Neural cell (in vitro differentiated cells): Measurements from ENCODE around the gene BTN1A1. TPM values are rescaled to one million over a fixed set of nuclear protein-coding genes. Genes with fewer than 3 reads are reported as not detected.
A peak's percentile ranks its signal among the peaks of the same experiment; 100 is the strongest.

ENCODE experiments used
- H2AFZ ChIP-seq: fragments of 200-600, 300-800 bp; sonication (generic), shearing (Covaris generic); 2 replicates; pipeline ENCODE4 v1.6.0; 2014; ENCODE audit warnings: low read depth, mild to moderate bottlenecking, antibody characterized with exemption, low read length, moderate library complexity
- H3F3A ChIP-seq: fragments of 200-600 bp; shearing (Covaris generic); 2 replicates; pipeline ENCODE4 v1.6.1; 2016; ENCODE audit warnings: mild to moderate bottlenecking, moderate library complexity, mixed read lengths, antibody characterized with exemption, low read length; ENCODE audit not compliant: insufficient read depth, poor library complexity, severe bottlenecking
- H3K27ac ChIP-seq: fragments of 200-600, 300-800 bp; sonication (generic), shearing (Covaris generic); 2 replicates; pipeline ENCODE4 v1.5.1; 2014; ENCODE audit warnings: mild to moderate bottlenecking, low read length, moderate library complexity
- H3K27me3 ChIP-seq: fragments of 300-800, 200-600 bp; sonication (generic), shearing (Covaris generic); 2 replicates; pipeline ENCODE4 v1.6.0; 2014; ENCODE audit warnings: mild to moderate bottlenecking, low read depth, low read length, moderate library complexity; ENCODE audit not compliant: insufficient read depth
- H3K36me3 ChIP-seq: fragments of 300-800, 200-600 bp; sonication (generic), shearing (Covaris generic); 2 replicates; pipeline ENCODE4 v1.5.1; 2014; ENCODE audit warnings: mild to moderate bottlenecking, antibody characterized with exemption, low read length, moderate library complexity; ENCODE audit not compliant: insufficient read depth
- H3K4me2 ChIP-seq: fragments of 300-800, 200-600 bp; sonication (generic), shearing (Covaris generic); 2 replicates; pipeline ENCODE4 v1.6.0; 2014; ENCODE audit warnings: mild to moderate bottlenecking, low read length
- H3K4me3 ChIP-seq: fragments of 300-800, 200-600 bp; sonication (generic), shearing (Covaris generic); 2 replicates; pipeline ENCODE4 v1.5.1; 2014; ENCODE audit warnings: mild to moderate bottlenecking, low read length, moderate library complexity
- H3K79me2 ChIP-seq: fragments of 200-600 bp; shearing (Covaris generic); replicated peaks from 2 replicates; pipeline ENCODE4 v1.6.0; 2014; ENCODE audit warnings: mild to moderate bottlenecking, low read length, moderate library complexity; ENCODE audit not compliant: insufficient read depth
- H3K9ac ChIP-seq: fragments of 300-800, 200-600 bp; sonication (generic), shearing (Covaris generic); 2 replicates; pipeline ENCODE4 v1.6.1; 2016; ENCODE audit warnings: mild to moderate bottlenecking, low read length, mixed read lengths
- H3K9me2 ChIP-seq: fragments of 200-600 bp; shearing (Covaris generic); 2 replicates; pipeline ENCODE4 v1.6.1; 2016; ENCODE audit warnings: mild to moderate bottlenecking, low read length, mixed read lengths; ENCODE audit not compliant: insufficient read depth
- H3K9me3 ChIP-seq: fragments of 200-600, 300-800 bp; sonication (generic), shearing (Covaris generic); 2 replicates; pipeline ENCODE4 v1.6.1; 2016; ENCODE audit warnings: mild to moderate bottlenecking, mixed run types, low read length, moderate library complexity, mixed read lengths
- H4K20me1 ChIP-seq: fragments of 200-600 bp; shearing (Covaris generic); 2 replicates; pipeline ENCODE4 v1.6.1; 2016; ENCODE audit warnings: mild to moderate bottlenecking, mixed run types; ENCODE audit not compliant: insufficient read depth
- EZH2 ChIP-seq: fragments of 200-600, 300-800 bp; shearing (Covaris generic), sonication (generic); IDR thresholded peaks from 2 replicates; pipeline ENCODE4 v1.6.1; 2014; ENCODE audit warnings: antibody characterized with exemption, low read length, borderline replicate concordance, mild to moderate bottlenecking; ENCODE audit not compliant: insufficient read depth, poor library complexity, severe bottlenecking
- MXI1 ChIP-seq: fragments of 450-650 bp; conservative IDR thresholded peaks from 2 replicates; pipeline ENCODE4 v1.6.1; 2014; ENCODE audit warnings: antibody characterized with exemption, mild to moderate bottlenecking; ENCODE audit not compliant: poor library complexity, severe bottlenecking
- POLR2AphosphoS5 ChIP-seq: IDR thresholded peaks from 2 replicates; pipeline ENCODE4 v1.6.1; 2012
- RAD21 ChIP-seq: fragments of 450-650 bp; conservative IDR thresholded peaks from 2 replicates; pipeline ENCODE4 v1.6.1; 2014; ENCODE audit warnings: antibody characterized with exemption, mild to moderate bottlenecking, moderate library complexity
- REST ChIP-seq: IDR thresholded peaks from 2 replicates; pipeline ENCODE4 v1.6.1; 2012; ENCODE audit warnings: borderline replicate concordance
- SMC3 ChIP-seq: fragments of 450-650 bp; conservative IDR thresholded peaks from 2 replicates; pipeline ENCODE4 v1.6.1; 2014; ENCODE audit warnings: antibody characterized with exemption, mild to moderate bottlenecking, moderate library complexity; ENCODE audit not compliant: poor library complexity
- TAF1 ChIP-seq: IDR thresholded peaks from 2 replicates; pipeline ENCODE4 v1.6.1; 2012; ENCODE audit warnings: low read depth
- polyA plus RNA-seq: library from polyadenylated mRNA; depleted of rRNA; stranded (reverse); fragments of >200 nt; gene quantifications from 2 replicates; pipeline ENCODE4 v1.2.3, GENCODE V29; 2014

BTN1A1 gene
- polyA plus RNA-seq, 1 donor from 2014 or later = not detected

GRCh38 chr6:26473758-26474438, 26.2 kb upstream of the BTN1A1 start:
- peak overlapping the region; percentile 47 for H3K27ac ChIP-seq
- no peak for TF ChIP-seq TAF1
- TF ChIP-seq POLR2AphosphoS5 = no peak
- peak; percentile 88 for TF ChIP-seq MXI1
- no peak for TF ChIP-seq RAD21
- no peak for TF ChIP-seq EZH2
- TF ChIP-seq REST = no peak
- no peak overlapping the region for H2AFZ ChIP-seq
- peak overlapping the region; percentile 29 for H3K4me2 ChIP-seq
- peak overlapping the region; percentile 60 for H3K4me3 ChIP-seq
- H3K36me3 ChIP-seq = no peaks in the 10 kb centered on the region
- no peaks in the 10 kb centered on the region for H4K20me1 ChIP-seq
- no peaks in the 10 kb centered on the region for H3K9me3 ChIP-seq
- H3K79me2 ChIP-seq = no peaks in the 10 kb centered on the region
- H3K9ac ChIP-seq = peak overlapping the region; percentile 37
- no peaks in the 10 kb centered on the region for H3K27me3 ChIP-seq
- no peaks in the 10 kb centered on the region for H3K9me2 ChIP-seq
- no peaks in the 10 kb centered on the region for H3F3A ChIP-seq

DNA sequence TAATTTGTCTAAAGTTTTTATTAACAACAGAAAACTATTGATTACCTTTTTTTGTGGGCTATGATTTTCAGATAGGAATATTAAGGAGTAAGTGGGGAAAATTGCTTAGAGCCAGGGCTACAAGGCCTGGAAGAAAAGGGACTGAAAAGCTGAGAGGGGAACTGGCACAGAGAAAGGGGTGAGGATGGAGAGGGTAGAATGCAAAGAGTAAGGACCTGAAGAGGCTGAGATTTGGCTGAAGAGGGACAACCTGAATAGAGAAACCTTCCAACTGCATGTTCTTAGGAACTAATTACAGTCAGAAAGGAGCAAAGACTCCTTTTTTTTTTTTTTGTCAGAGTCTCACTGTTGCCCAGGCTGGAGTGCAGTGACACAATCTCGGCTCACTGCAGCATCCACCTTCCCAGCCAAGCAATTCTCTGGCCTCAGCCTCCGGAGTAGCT, 25.6 kb upstream of the BTN1A1 start:
- H3K36me3 ChIP-seq = no peaks in the 10 kb centered on the region
- H3F3A ChIP-seq = no peaks in the 10 kb centered on the region
- H3K9me3 ChIP-seq = no peaks in the 10 kb centered on the region
- peak overlapping the region; percentile 37 for H3K9ac ChIP-seq
- H4K20me1 ChIP-seq = no peaks in the 10 kb centered on the region
- peak overlapping the region; percentile 47 for H3K27ac ChIP-seq
- H2AFZ ChIP-seq = no peak overlapping the region
- H3K79me2 ChIP-seq = no peaks in the 10 kb centered on the region
- peak overlapping the region; percentile 29 for H3K4me2 ChIP-seq
- no peaks in the 10 kb centered on the region for H3K9me2 ChIP-seq
- TF ChIP-seq REST (no peak), SMC3 (no peak), POLR2AphosphoS5 (no peak)
- peak overlapping the region; percentile 60 for H3K4me3 ChIP-seq
- H3K27me3 ChIP-seq = no peaks in the 10 kb centered on the region
